AG04450 (cell line): ENCODE measurements around the gene ITPRID2. TPM values are rescaled to one million over a fixed set of nuclear protein-coding genes. Genes with fewer than 3 reads are reported as not detected.

Experiments
- CTCF ChIA-PET: fragments of 300-600, 350-600 bp; formaldehyde crosslinking; extraction: SDS; loops from one replicate; lab custom pipeline; 2022; ENCODE audit warnings: antibody characterized with exemption, inconsistent platforms; lab: Charles Lee
- POLR2A ChIA-PET: fragments of 350-600 bp; formaldehyde crosslinking; extraction: SDS; loops from one replicate; lab custom pipeline; 2021; ENCODE audit warnings: antibody characterized with exemption, inconsistent platforms; lab: Yijun Ruan, JAX
- DNase-seq: peaks from one replicate; pipeline ENCODE4 v3.0.0-alpha.2; 2011; ENCODE audit warnings: low read depth, low spot score
- H3K27ac ChIP-seq: one replicate; pipeline ENCODE4 v1.5.1; 2012; ENCODE audit warnings: low read depth, low read length, control low read depth
- H3K27me3 ChIP-seq: one replicate; pipeline ENCODE4 v1.6.0; 2012; ENCODE audit warnings: low read length; ENCODE audit not compliant: control insufficient read depth, insufficient read depth
- H3K4me3 ChIP-seq: 2 replicates; pipeline ENCODE4 v1.5.1; 2011; ENCODE audit warnings: mild to moderate bottlenecking, low read depth, low read length, control low read depth
- H3K9me3 ChIP-seq: 2 replicates; pipeline ENCODE4 v1.5.1; 2012; ENCODE audit warnings: low read length; ENCODE audit not compliant: control insufficient read depth, insufficient read depth
- polyA plus RNA-seq: library from polyadenylated mRNA; depleted of rRNA; stranded (reverse); fragments of >200 nt; gene quantifications from 2 replicates; pipeline ENCODE4 v1.2.3, GENCODE V29; 2011
- TF ChIP-seq, protein P1 (sequence below): IDR thresholded peaks from 2 replicates; pipeline ENCODE4 v1.5.1; 2011; ENCODE audit warnings: low read depth, low read length, control low read depth, inconsistent platforms

The ITPRID2 gene
- polyA plus RNA-seq, 1 experiment = 110 TPM

- Histone ChIP-seq H3K27ac (no peak overlapping the region), H3K9me3 (no peaks in the 10 kb centered on the region), H3K27me3 (no peaks in the 10 kb centered on the region), H3K4me3 (no peak overlapping the region)
- TF ChIP-seq, protein P1, sequence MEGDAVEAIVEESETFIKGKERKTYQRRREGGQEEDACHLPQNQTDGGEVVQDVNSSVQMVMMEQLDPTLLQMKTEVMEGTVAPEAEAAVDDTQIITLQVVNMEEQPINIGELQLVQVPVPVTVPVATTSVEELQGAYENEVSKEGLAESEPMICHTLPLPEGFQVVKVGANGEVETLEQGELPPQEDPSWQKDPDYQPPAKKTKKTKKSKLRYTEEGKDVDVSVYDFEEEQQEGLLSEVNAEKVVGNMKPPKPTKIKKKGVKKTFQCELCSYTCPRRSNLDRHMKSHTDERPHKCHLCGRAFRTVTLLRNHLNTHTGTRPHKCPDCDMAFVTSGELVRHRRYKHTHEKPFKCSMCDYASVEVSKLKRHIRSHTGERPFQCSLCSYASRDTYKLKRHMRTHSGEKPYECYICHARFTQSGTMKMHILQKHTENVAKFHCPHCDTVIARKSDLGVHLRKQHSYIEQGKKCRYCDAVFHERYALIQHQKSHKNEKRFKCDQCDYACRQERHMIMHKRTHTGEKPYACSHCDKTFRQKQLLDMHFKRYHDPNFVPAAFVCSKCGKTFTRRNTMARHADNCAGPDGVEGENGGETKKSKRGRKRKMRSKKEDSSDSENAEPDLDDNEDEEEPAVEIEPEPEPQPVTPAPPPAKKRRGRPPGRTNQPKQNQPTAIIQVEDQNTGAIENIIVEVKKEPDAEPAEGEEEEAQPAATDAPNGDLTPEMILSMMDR = no peak
- ChIA-PET POLR2A (no interaction called here), CTCF (no interaction called here)
- DNase-seq = no peak
These were observed 13.1 kb upstream of the ITPRID2 start for GRCh38 chr2:181878448-181878847.

DNA sequence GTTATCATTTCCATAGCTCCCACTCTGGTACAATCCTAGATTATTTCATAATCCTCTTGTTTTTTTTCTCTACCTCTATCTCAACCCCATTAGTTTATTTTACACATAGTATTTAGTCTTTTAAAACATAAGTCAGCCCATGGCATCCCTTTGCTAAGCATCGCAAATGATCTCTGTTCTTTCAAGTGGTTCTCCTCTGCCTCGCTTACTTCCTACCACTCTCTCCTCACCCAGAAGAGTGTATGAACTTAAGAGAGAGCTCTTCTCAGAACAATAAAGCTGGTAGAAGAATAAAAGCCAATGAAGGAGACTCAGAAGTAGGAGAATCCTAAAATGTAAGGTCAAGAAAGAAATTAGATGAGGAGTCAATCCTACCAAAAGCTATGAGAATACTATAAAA, 12.2 kb upstream of the ITPRID2 start:
- H3K27me3 ChIP-seq = no peaks in the 10 kb centered on the region
- no peak overlapping the region for H3K27ac ChIP-seq
- ChIA-PET POLR2A (no interaction called here), CTCF (interaction anchor here (0.7 to 0.8 kb wide), 2 partner anchors 12 to 24 kb away, joined by 3 to 4 read pairs; no protein-coding TSS in a partner anchor)
- no peak overlapping the region for H3K4me3 ChIP-seq
- DNase-seq = no peak
- TF ChIP-seq, protein P1 = no peak
- no peaks in the 10 kb centered on the region for H3K9me3 ChIP-seq

- ChIA-PET CTCF (interaction anchor here (0.6 kb wide), 1 partner anchor 145 kb away, joined by 4 read pairs; no protein-coding TSS in a partner anchor), POLR2A (no interaction called here)
- no peak overlapping the region for H3K4me3 ChIP-seq
- no peak for DNase-seq
- no peaks in the 10 kb centered on the region for H3K27me3 ChIP-seq
- H3K27ac ChIP-seq = no peak overlapping the region
- no peaks in the 10 kb centered on the region for H3K9me3 ChIP-seq
- TF ChIP-seq, protein P1 = no peak
These were observed 9.1 kb upstream of the ITPRID2 start for GRCh38 chr2:181882246-181883020.

DNA sequence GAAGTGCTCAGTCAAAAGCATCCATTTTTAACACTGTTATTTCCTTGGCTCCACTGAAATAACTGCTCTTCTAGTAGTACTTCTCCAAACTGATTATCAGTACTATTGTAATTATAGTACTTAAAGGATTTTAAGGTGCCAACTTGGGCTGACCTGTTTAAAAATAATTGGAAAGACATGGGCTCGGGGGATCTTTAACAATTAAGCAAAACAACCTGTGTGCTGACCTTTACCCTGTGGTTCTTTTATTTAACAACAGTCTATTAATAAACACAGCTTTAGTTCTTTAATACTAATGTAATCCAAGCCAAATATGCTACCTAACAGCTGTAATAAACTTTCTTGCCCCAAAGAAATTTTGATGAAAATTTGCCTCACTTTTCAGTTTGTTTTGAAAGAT, 6.9 kb upstream of the ITPRID2 start:
- DNase-seq = no peak
- ChIA-PET CTCF (interaction anchor here (1.3 kb wide), 1 partner anchor 142 kb away, joined by 3 read pairs; no protein-coding TSS in a partner anchor), POLR2A (no interaction called here)
- H3K4me3 ChIP-seq = no peak overlapping the region
- H3K27ac ChIP-seq = no peak overlapping the region
- TF ChIP-seq, protein P1 = no peak
- H3K9me3 ChIP-seq = no peaks in the 10 kb centered on the region
- H3K27me3 ChIP-seq = no peaks in the 10 kb centered on the region

GRCh38 chr2:181885096-181885495, 6.4 kb upstream of the ITPRID2 start:
- no peaks in the 10 kb centered on the region for H3K27me3 ChIP-seq
- no peak overlapping the region for H3K4me3 ChIP-seq
- no peaks in the 10 kb centered on the region for H3K9me3 ChIP-seq
- CTCF ChIA-PET = interaction anchor here (1.0 kb wide), 1 partner anchor 69 kb away, joined by 8 read pairs; no protein-coding TSS in a partner anchor
- H3K27ac ChIP-seq = no peak overlapping the region
- POLR2A ChIA-PET = no interaction called here
- DNase-seq = no peak
- TF ChIP-seq, protein P1 = no peak
